Activated CD8-positive, alpha-beta T cell treated with anti-CD3 and anti-CD28 coated beads, Interleukin-2, amount 10 ng/mL, durations not matched to agents 7 days and 5 days (primary cell): ENCODE measurements around the gene BACH2. TPM values are rescaled to one million over a fixed set of nuclear protein-coding genes. Genes with fewer than 3 reads are reported as not detected.

Source experiments
- ATAC-seq: fragments of 150-1000 bp; cut with Tn5 transposase; one replicate; pipeline ENCODE4 v1.10.0; 2021; ENCODE audit warnings: moderate library complexity
- CTCF ChIA-PET: fragments of 350-600 bp; sonication (Branson Sonifier 250); formaldehyde crosslinking; loops from one replicate; lab custom pipeline; 2021; ENCODE audit warnings: antibody characterized with exemption; lab: Charles Lee
- POLR2A ChIA-PET: fragments of 350-600 bp; sonication (Branson Sonifier 250); formaldehyde crosslinking; loops from one replicate; lab custom pipeline; 2021; ENCODE audit warnings: antibody characterized with exemption; lab: Charles Lee
- DNase-seq: peaks from one replicate; pipeline ENCODE4 v3.0.0-alpha.2; 2020
- H3K27ac Mint-ChIP-seq: one replicate; pipeline ENCODE4 v1.8.0; 2021; ENCODE audit warnings: mild to moderate bottlenecking, mixed read lengths
- H3K27me3 Mint-ChIP-seq: one replicate; pipeline ENCODE4 v1.8.0; 2021; ENCODE audit warnings: low read depth, mixed read lengths
- H3K36me3 Mint-ChIP-seq: one replicate; pipeline ENCODE4 v1.8.0; 2021; ENCODE audit warnings: low read depth, mixed read lengths
- H3K4me1 Mint-ChIP-seq: one replicate; pipeline ENCODE4 v1.8.0; 2021; ENCODE audit warnings: low read depth, mixed read lengths
- H3K4me3 Mint-ChIP-seq: one replicate; pipeline ENCODE4 v1.8.0; 2021; ENCODE audit warnings: mild to moderate bottlenecking, mixed read lengths
- H3K9me3 Mint-ChIP-seq: one replicate; pipeline ENCODE4 v1.8.0; 2022; ENCODE audit warnings: mixed read lengths; ENCODE audit not compliant: insufficient read depth
- total RNA-seq, 2 experiments: library from RNA; stranded (reverse); gene quantifications; one replicate each; pipeline ENCODE4 v1.2.3, GENCODE V29; 2021

Gene BACH2
- total RNA-seq, 2 experiments from 2014 or later: 61.3 to 70.9 TPM

GRCh38 chr6:90277302-90278011 lies 19.2 kb downstream of the BACH2 start:
- CTCF ChIA-PET: interaction anchor here (0.9 to 1.6 kb wide), 6 partner anchors 9 to 289 kb away, joined by 3 to 7 read pairs (median 4); no protein-coding TSS in a partner anchor
- no peak for ATAC-seq
- no peak overlapping the region for H3K4me3 Mint-ChIP-seq
- POLR2A ChIA-PET: interaction anchor here (0.8 to 1.9 kb wide), 3 partner anchors 43 to 60 kb away, joined by 4 to 8 read pairs (median 5); no protein-coding TSS in a partner anchor
- no peak for DNase-seq
- H3K9me3 Mint-ChIP-seq: peaks cover 5% of the 10 kb centered on the region
- no peaks in the 10 kb centered on the region for H3K27me3 Mint-ChIP-seq
- peaks cover 88% of the 10 kb centered on the region for H3K4me1 Mint-ChIP-seq
- H3K27ac Mint-ChIP-seq: peak overlapping the region; percentile 76
- H3K36me3 Mint-ChIP-seq: peaks cover 39% of the 10 kb centered on the region

- Mint-ChIP-seq H3K4me3 (peak overlapping the region; percentile 75), H3K4me1 (peaks cover 91% of the 10 kb centered on the region), H3K27me3 (no peaks in the 10 kb centered on the region), H3K9me3 (peaks cover 10% of the 10 kb centered on the region), H3K36me3 (peaks cover 52% of the 10 kb centered on the region), H3K27ac (peak overlapping the region; percentile 94)
- ChIA-PET CTCF (interaction anchor here (0.6 to 4.4 kb wide), 30 partner anchors 10 to 334 kb away, joined by 3 to 31 read pairs (median 4); no protein-coding TSS in a partner anchor), POLR2A (interaction anchor here (0.8 to 6.1 kb wide), 17 partner anchors 9 to 198 kb away, joined by 3 to 48 read pairs (median 4); no protein-coding TSS in a partner anchor)
- DNase-seq (peak; percentile 94), ATAC-seq (peak; percentile 87)
These were observed 22.1 kb downstream of the BACH2 start for GRCh38 chr6:90274451-90275030.

- Mint-ChIP-seq H3K9me3 (peaks cover 10% of the 10 kb centered on the region), H3K4me1 (peaks cover 92% of the 10 kb centered on the region), H3K27ac (peak overlapping the region; percentile 94), H3K4me3 (peak overlapping the region; percentile 75), H3K27me3 (no peaks in the 10 kb centered on the region), H3K36me3 (peaks cover 56% of the 10 kb centered on the region)
- POLR2A ChIA-PET: interaction anchor here (0.6 to 6.1 kb wide), 19 partner anchors 9 to 286 kb away, joined by 3 to 48 read pairs (median 4); no protein-coding TSS in a partner anchor
- ATAC-seq (peak; percentile 1), DNase-seq (no peak)
- CTCF ChIA-PET: interaction anchor here (0.6 to 4.4 kb wide), 35 partner anchors 9 to 333 kb away, joined by 3 to 31 read pairs (median 4); no protein-coding TSS in a partner anchor
These were observed 22.8 kb downstream of the BACH2 start for GRCh38 chr6:90273863-90274262.

- ATAC-seq (no peak), DNase-seq (no peak)
- Mint-ChIP-seq H3K9me3 (peaks cover 10% of the 10 kb centered on the region), H3K27ac (peak overlapping the region; percentile 94), H3K4me3 (peak overlapping the region; percentile 69), H3K4me1 (peaks cover 87% of the 10 kb centered on the region), H3K27me3 (no peaks in the 10 kb centered on the region), H3K36me3 (peaks cover 54% of the 10 kb centered on the region)
- CTCF ChIA-PET: interaction anchor here (0.6 to 4.4 kb wide), 25 partner anchors 10 to 206 kb away, joined by 3 to 31 read pairs (median 6); no protein-coding TSS in a partner anchor
- POLR2A ChIA-PET: interaction anchor here (1.0 to 6.1 kb wide), 7 partner anchors 12 to 199 kb away, joined by 3 to 48 read pairs (median 4); no protein-coding TSS in a partner anchor
These were observed 23.7 kb downstream of the BACH2 start for GRCh38 chr6:90272895-90273294.

- peaks cover 6% of the 10 kb centered on the region for H3K9me3 Mint-ChIP-seq
- ATAC-seq (peak; percentile 7), DNase-seq (no peak)
- peaks cover 51% of the 10 kb centered on the region for H3K36me3 Mint-ChIP-seq
- no peaks in the 10 kb centered on the region for H3K27me3 Mint-ChIP-seq
- ChIA-PET CTCF (interaction anchor here (0.9 to 4.4 kb wide), 13 partner anchors 8 to 207 kb away, joined by 3 to 24 read pairs (median 6); no protein-coding TSS in a partner anchor), POLR2A (interaction anchor here (0.7 to 6.1 kb wide), 5 partner anchors 13 to 56 kb away, joined by 3 to 48 read pairs (median 3); no protein-coding TSS in a partner anchor)
- H3K27ac Mint-ChIP-seq: peak overlapping the region; percentile 94
- H3K4me1 Mint-ChIP-seq: peaks cover 87% of the 10 kb centered on the region
- H3K4me3 Mint-ChIP-seq: peak overlapping the region; percentile 69
These were observed 24.8 kb downstream of the BACH2 start for GRCh38 chr6:90271831-90272230.

- DNase-seq (no peak), ATAC-seq (no peak)
- Mint-ChIP-seq H3K9me3 (peaks cover 5% of the 10 kb centered on the region), H3K27me3 (no peaks in the 10 kb centered on the region), H3K27ac (peak overlapping the region; percentile 81), H3K4me3 (peak overlapping the region; percentile 48), H3K36me3 (peaks cover 60% of the 10 kb centered on the region), H3K4me1 (peaks cover 89% of the 10 kb centered on the region)
- ChIA-PET POLR2A (interaction anchor here (0.6 to 3.9 kb wide), 4 partner anchors 16 to 91 kb away, joined by 3 to 14 read pairs (median 4); no protein-coding TSS in a partner anchor), CTCF (interaction anchor here (1.2 to 1.5 kb wide), 3 partner anchors 14 to 329 kb away, joined by 3 to 4 read pairs (median 3); no protein-coding TSS in a partner anchor)
These were observed 27.3 kb downstream of the BACH2 start for GRCh38 chr6:90269334-90269733.

GRCh38 chr6:90268178-90268577 lies 28.5 kb downstream of the BACH2 start:
- Mint-ChIP-seq H3K36me3 (peaks cover 64% of the 10 kb centered on the region), H3K27me3 (no peaks in the 10 kb centered on the region), H3K4me3 (peak overlapping the region; percentile 35), H3K27ac (peak overlapping the region; percentile 76), H3K4me1 (peaks cover 89% of the 10 kb centered on the region), H3K9me3 (peaks cover 5% of the 10 kb centered on the region)
- ChIA-PET CTCF (interaction anchor here (1.5 kb wide), 1 partner anchor 13 kb away, joined by 3 read pairs; no protein-coding TSS in a partner anchor), POLR2A (interaction anchor here (1.1 to 3.9 kb wide), 3 partner anchors 16 to 19 kb away, joined by 3 to 14 read pairs (median 5); no protein-coding TSS in a partner anchor)
- DNase-seq (no peak), ATAC-seq (no peak)

GRCh38 chr6:90266905-90267621 lies 29.6 kb downstream of the BACH2 start:
- Mint-ChIP-seq H3K27me3 (no peaks in the 10 kb centered on the region), H3K36me3 (peaks cover 69% of the 10 kb centered on the region), H3K9me3 (peaks cover 5% of the 10 kb centered on the region), H3K27ac (peak overlapping the region; percentile 64), H3K4me3 (peak overlapping the region; percentile 41), H3K4me1 (peaks cover 89% of the 10 kb centered on the region)
- DNase-seq: no peak
- CTCF ChIA-PET: interaction anchor here (1.3 to 1.5 kb wide), 4 partner anchors 19 to 55 kb away, joined by 3 to 5 read pairs (median 3); no protein-coding TSS in a partner anchor
- peak; percentile 23 for ATAC-seq
- POLR2A ChIA-PET: interaction anchor here (0.6 to 3.9 kb wide), 5 partner anchors 15 to 52 kb away, joined by 3 to 14 read pairs (median 5); no protein-coding TSS in a partner anchor

GRCh38 chr6:90264561-90264960 lies 32.1 kb downstream of the BACH2 start:
- ChIA-PET CTCF (interaction anchor here (0.9 to 3.1 kb wide), 6 partner anchors 9 to 156 kb away, joined by 3 to 24 read pairs (median 6); no protein-coding TSS in a partner anchor), POLR2A (interaction anchor here (0.6 to 1.8 kb wide), 3 partner anchors 10 to 26 kb away, joined by 3 to 6 read pairs (median 4); no protein-coding TSS in a partner anchor)
- Mint-ChIP-seq H3K36me3 (peaks cover 73% of the 10 kb centered on the region), H3K27ac (peak overlapping the region; percentile 41), H3K4me3 (no peak overlapping the region), H3K4me1 (peaks cover 93% of the 10 kb centered on the region), H3K9me3 (peaks cover 6% of the 10 kb centered on the region), H3K27me3 (no peaks in the 10 kb centered on the region)
- ATAC-seq (no peak), DNase-seq (no peak)

- CTCF ChIA-PET: interaction anchor here (0.8 to 3.1 kb wide), 13 partner anchors 10 to 323 kb away, joined by 3 to 24 read pairs (median 5); no protein-coding TSS in a partner anchor
- peak overlapping the region; percentile 39 for H3K27ac Mint-ChIP-seq
These were observed 33.0 kb downstream of the BACH2 start for GRCh38 chr6:90263633-90264032.

More at GRCh38 chr6:90263633-90264032, 33.0 kb downstream of the BACH2 start:
- no peak for DNase-seq
- ATAC-seq: peak; percentile 25
- POLR2A ChIA-PET: interaction anchor here (0.8 to 1.8 kb wide), 5 partner anchors 11 to 30 kb away, joined by 3 to 6 read pairs (median 4); no protein-coding TSS in a partner anchor
- Mint-ChIP-seq H3K36me3 (peaks cover 76% of the 10 kb centered on the region), H3K9me3 (peaks cover 6% of the 10 kb centered on the region), H3K27me3 (no peaks in the 10 kb centered on the region), H3K4me1 (peaks cover 96% of the 10 kb centered on the region), H3K4me3 (no peak overlapping the region)
